ENCODE measurements around the gene ADAMTS6. TPM values are rescaled to one million over a fixed set of nuclear protein-coding genes. Genes with fewer than 3 reads are reported as not detected.

Gene ADAMTS6
- total RNA-seq, 4 donors from 2014 or later, result 2.6 to 25.2 (median 12.3) TPM

DNA sequence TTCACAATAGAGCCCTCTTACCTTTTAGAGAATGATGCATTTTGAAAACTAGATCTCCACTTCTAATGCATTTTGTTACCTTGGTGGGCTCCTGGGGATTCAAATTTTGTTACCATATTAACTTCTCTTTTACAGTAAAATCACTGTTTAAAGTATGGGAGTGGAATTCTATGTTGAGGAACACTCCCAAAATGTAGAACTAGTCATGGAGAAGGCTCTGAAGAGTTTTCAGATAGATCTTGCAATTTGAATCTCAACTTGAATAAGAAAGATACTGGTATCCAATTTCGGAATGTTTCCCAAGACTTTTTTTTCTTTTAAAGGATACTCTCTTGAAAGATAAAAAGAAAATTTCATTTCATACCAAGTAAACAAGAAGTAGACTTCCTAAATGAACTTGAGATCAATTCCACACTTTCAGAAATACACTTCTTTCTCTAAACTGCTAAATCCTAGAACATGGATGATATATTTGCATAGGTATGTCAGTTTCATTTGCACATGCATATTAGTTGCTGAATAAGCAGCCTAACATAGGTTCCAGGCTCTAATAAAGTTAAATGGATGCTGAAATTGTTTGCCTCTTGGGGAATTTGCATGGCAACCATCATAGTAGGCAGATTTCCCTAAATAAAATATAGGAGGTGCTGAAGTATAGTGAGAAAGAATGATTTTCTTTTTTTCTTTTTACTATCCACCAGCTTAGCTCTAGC lies 205.4 kb downstream of the ADAMTS6 start:
- TF ChIP-seq EP300 (IDR thresholded peaks at IDR 0.05), result no peak
- no peaks in the 10 kb centered on the region for H3K9me3 ChIP-seq
- ATAC-seq, result no peak
- H3K36me3 ChIP-seq, result no peaks in the 10 kb centered on the region
- H3K27me3 ChIP-seq, result no peaks in the 10 kb centered on the region
- H3K27ac ChIP-seq, result no peak overlapping the region
- H3K4me1 ChIP-seq, result no peaks in the 10 kb centered on the region
- 80 to 86% methylated on average over 1 of the region's 1 CpG for WGBS, 2 donors (ENCODE audit: low coverage in 1 of 2)
- no peak overlapping the region for H3K4me3 ChIP-seq

DNA sequence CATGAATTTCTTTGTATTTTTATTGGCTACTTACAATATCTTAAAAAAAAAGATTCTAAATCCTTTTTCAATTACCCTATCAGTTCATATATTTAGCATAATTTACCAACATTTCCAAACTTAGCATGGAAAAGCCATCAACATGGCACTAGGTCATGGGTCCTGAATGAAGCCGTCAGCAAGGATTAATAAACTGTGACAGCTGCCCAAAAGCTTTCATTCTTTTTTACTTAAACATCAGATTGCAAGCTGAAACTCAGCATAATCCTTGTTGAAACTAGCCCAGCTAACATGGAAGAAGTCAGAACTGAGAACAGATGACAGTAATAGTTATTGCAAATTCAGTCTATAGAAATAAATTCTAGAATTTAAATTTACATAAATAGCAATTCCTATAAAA lies 209.8 kb downstream of the ADAMTS6 start:
- no peak overlapping the region for H3K4me3 ChIP-seq
- no peaks in the 10 kb centered on the region for H3K9me3 ChIP-seq
- no peaks in the 10 kb centered on the region for H3K4me1 ChIP-seq
- no peaks in the 10 kb centered on the region for H3K36me3 ChIP-seq
- H3K27ac ChIP-seq, result no peak overlapping the region
- 76 to 100% methylated on average over 1 of the region's 1 CpG for WGBS, 2 donors (ENCODE audit: low coverage in 1 of 2)
- no peaks in the 10 kb centered on the region for H3K27me3 ChIP-seq
- TF ChIP-seq CTCF (IDR thresholded peaks at IDR 0.05) (no peak), POLR2A (IDR thresholded peaks at IDR 0.05) (no peak), POLR2AphosphoS5 (IDR thresholded peaks at IDR 0.05) (no peak)
- no peak for ATAC-seq

- no peaks in the 10 kb centered on the region for H3K4me1 ChIP-seq
- TF ChIP-seq EP300 (IDR thresholded peaks at IDR 0.05), result no peak
- no peak for TF ChIP-seq POLR2AphosphoS5 (IDR thresholded peaks at IDR 0.05)
- TF ChIP-seq POLR2A (IDR thresholded peaks at IDR 0.05), result no peak
- no peak for TF ChIP-seq CTCF (IDR thresholded peaks at IDR 0.05)
- WGBS, 2 donors (ENCODE audit: low coverage in 1 of 2), result 42 to 80% methylated on average over 8 of the region's 8 CpGs
- H3K4me3 ChIP-seq, result no peak overlapping the region
- no peaks in the 10 kb centered on the region for H3K27me3 ChIP-seq
- no peaks in the 10 kb centered on the region for H3K36me3 ChIP-seq
- ATAC-seq, result no peak
- H3K9me3 ChIP-seq, result no peaks in the 10 kb centered on the region
- H3K27ac ChIP-seq, result no peak overlapping the region
Observed at GRCh38 chr5:65268525-65268924, 213.2 kb downstream of the ADAMTS6 start.

DNA sequence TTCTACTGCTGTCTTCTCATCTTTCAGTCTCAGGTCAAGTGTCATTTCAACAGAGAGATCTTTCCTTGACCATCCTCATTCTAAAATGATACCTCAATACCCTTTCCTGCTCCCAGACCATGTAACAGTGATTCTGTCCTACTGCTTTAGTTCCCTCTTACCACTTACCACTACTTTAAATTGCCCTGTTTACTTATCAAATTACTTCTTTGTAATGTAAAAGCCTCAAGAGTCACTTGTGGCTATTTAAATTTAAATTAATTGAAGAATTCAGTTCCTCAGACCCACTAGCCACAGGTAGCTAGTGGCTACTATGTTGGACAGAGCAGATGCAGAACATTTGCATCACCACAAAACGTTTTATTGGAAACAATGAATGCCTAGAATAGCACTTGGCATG lies 217.3 kb downstream of the ADAMTS6 start:
- Histone ChIP-seq H3K4me1 (peaks cover 0 to 10% (median 0%) of the 10 kb centered on the region in 3 donors), H3K4me3 (no peak overlapping the region), H3K36me3 (no peaks in the 10 kb centered on the region), H3K27ac (no peak overlapping the region), H3K9me3 (no peaks in the 10 kb centered on the region), H3K27me3 (no peaks in the 10 kb centered on the region)
- ATAC-seq, result no peak
- TF ChIP-seq CTCF (IDR thresholded peaks at IDR 0.05) (no peak), POLR2A (IDR thresholded peaks at IDR 0.05) (no peak), EP300 (IDR thresholded peaks at IDR 0.05) (no peak), POLR2AphosphoS5 (IDR thresholded peaks at IDR 0.05) (no peak)
- WGBS, 2 donors (ENCODE audit: low coverage in 1 of 2), result 37 to 39% methylated on average over 1 of the region's 1 CpG

GRCh38 chr5:65263321-65263720 lies 218.4 kb downstream of the ADAMTS6 start:
- Histone ChIP-seq H3K9me3 (no peaks in the 10 kb centered on the region), H3K4me3 (no peak overlapping the region), H3K27ac (no peak overlapping the region), H3K36me3 (no peaks in the 10 kb centered on the region), H3K27me3 (no peaks in the 10 kb centered on the region), H3K4me1 (peaks cover 0 to 10% (median 0%) of the 10 kb centered on the region in 3 donors)
- no peak for ATAC-seq
- no peak for TF ChIP-seq POLR2A (IDR thresholded peaks at IDR 0.05)
- TF ChIP-seq POLR2AphosphoS5 (IDR thresholded peaks at IDR 0.05), result no peak
- TF ChIP-seq EP300 (IDR thresholded peaks at IDR 0.05), result no peak
- TF ChIP-seq CTCF (IDR thresholded peaks at IDR 0.05), result no peak
- WGBS, 2 donors (ENCODE audit: low coverage in 1 of 2), result 73 to 82% methylated on average over 3 of the region's 3 CpGs
